Activated T-helper 1 cell treated with Interleukin-2 at 50 U/mL for 16 hours (primary cell): ENCODE measurements around the gene CLEC20A.
"Not testable (repeated sequence)": the region's sequence is repeated elsewhere in the genome, so short reads cannot be mapped to it uniquely, and the experiment has no call there.

ENCODE experiments used
- DNase-seq: peaks from one replicate; pipeline ENCODE4 v3.0.0-alpha.2; 2020; ENCODE audit warnings: low read depth

Gene CLEC20A

GRCh38 chr1:178529364-178530036 is 32.7 kb upstream of the CLEC20A start:
- no peak for DNase-seq

- DNase-seq = no peak
Measured at GRCh38 chr1:178528953-178529335, 32.2 kb upstream of the CLEC20A start.

- no peak for DNase-seq
Measured at GRCh38 chr1:178528228-178528952, 31.6 kb upstream of the CLEC20A start.

- DNase-seq = no peak
Measured at GRCh38 chr1:178527117-178527516, 30.4 kb upstream of the CLEC20A start.

- DNase-seq = no peak
Measured at GRCh38 chr1:178521241-178521640, 24.5 kb upstream of the CLEC20A start.

GRCh38 chr1:178520803-178521202 is 24.0 kb upstream of the CLEC20A start:
- no peak for DNase-seq

- DNase-seq = no peak
Measured at GRCh38 chr1:178518894-178519293, 22.1 kb upstream of the CLEC20A start.

GRCh38 chr1:178516110-178516509 is 19.3 kb upstream of the CLEC20A start:
- DNase-seq = no peak

- no peak for DNase-seq
Measured at GRCh38 chr1:178513278-178513983, 16.7 kb upstream of the CLEC20A start.

GRCh38 chr1:178512566-178513277 is 16.0 kb upstream of the CLEC20A start, which contains the start of gene TEX35:
Gene TEX35 (plus strand): TSS chr1:178513109. CDS start chr1:178513189, 80 bp downstream.
- DNase-seq = no peak

- no peak for DNase-seq
Measured at GRCh38 chr1:178510155-178510554, 13.4 kb upstream of the CLEC20A start.

- DNase-seq = no peak
Measured at GRCh38 chr1:178509414-178510007, 12.7 kb upstream of the CLEC20A start.

GRCh38 chr1:178506669-178507068 is 9.9 kb upstream of the CLEC20A start:
- DNase-seq = no peak

GRCh38 chr1:178506177-178506576 is 9.4 kb upstream of the CLEC20A start:
- DNase-seq = no peak

- DNase-seq = no peak
Measured at GRCh38 chr1:178504286-178504685, 7.5 kb upstream of the CLEC20A start.

GRCh38 chr1:178503849-178504248 is 7.1 kb upstream of the CLEC20A start:
- no peak for DNase-seq

GRCh38 chr1:178503316-178503715 is 6.6 kb upstream of the CLEC20A start:
- not testable (repeated sequence) for DNase-seq

- no peak for DNase-seq
Measured at GRCh38 chr1:178502856-178503255, 6.1 kb upstream of the CLEC20A start.

GRCh38 chr1:178502330-178502714 is 5.6 kb upstream of the CLEC20A start:
- no peak for DNase-seq

- no peak for DNase-seq
Measured at GRCh38 chr1:178501705-178502329, 5.1 kb upstream of the CLEC20A start.

GRCh38 chr1:178500936-178501554 is 4.3 kb upstream of the CLEC20A start:
- no peak for DNase-seq
